HepG2 (cell line): ENCODE data around the gene ASH1L. TPM values are rescaled to one million over a fixed set of nuclear protein-coding genes. Genes with fewer than 3 reads are reported as not detected.

Experiments used
- AFF4 ChIP-seq: sonication (generic); formaldehyde crosslinking; IDR thresholded peaks from 2 replicates; pipeline ENCODE4 v1.4.0; 2020; ENCODE audit warnings: missing genetic modification reagents
- CSRNP1 ChIP-seq: sonication (generic); formaldehyde crosslinking; IDR thresholded peaks from 2 replicates; pipeline ENCODE4 v1.8.1; 2023; ENCODE audit warnings: mild to moderate bottlenecking, missing genetic modification reagents
- HNF1B ChIP-seq: sonication (generic); formaldehyde crosslinking; IDR thresholded peaks from 2 replicates; pipeline ENCODE4 v1.5.1; 2020; ENCODE audit warnings: mild to moderate bottlenecking, moderate library complexity, missing genetic modification reagents
- HNF4G ChIP-seq, 2 experiments: sonication (generic) in 1 of 2; formaldehyde crosslinking in 1 of 2; IDR thresholded peaks; 2 replicates each; pipeline versions ENCODE4 v1.4.0 to v1.6.1; 2011 to 2020; ENCODE audit warnings: borderline replicate concordance in 2 of 2, low read depth in 2 of 2, mild to moderate bottlenecking in 2 of 2, low read length in 1 of 2, missing genetic modification reagents in 1 of 2, moderate library complexity in 1 of 2
- ISX ChIP-seq: sonication (generic); formaldehyde crosslinking; conservative IDR thresholded peaks from 2 replicates; pipeline ENCODE4 v1.5.0; 2020; ENCODE audit warnings: missing genetic modification reagents
- KLF15 ChIP-seq: sonication (generic); formaldehyde crosslinking; IDR thresholded peaks from 2 replicates; pipeline ENCODE4 v1.8.1; 2023; ENCODE audit warnings: borderline replicate concordance, mild to moderate bottlenecking, inconsistent platforms, missing genetic modification reagents, mixed read lengths
- NCOA2 ChIP-seq: sonication (generic); formaldehyde crosslinking; IDR thresholded peaks from 2 replicates; pipeline ENCODE4 v1.8.0; 2022; ENCODE audit warnings: inconsistent platforms
- NFE2L2 ChIP-seq: fragments of 150-350 bp; IDR thresholded peaks from 2 replicates; pipeline ENCODE4 v1.6.1; 2014; ENCODE audit warnings: low read length
- PHF8 ChIP-seq: sonication (generic); formaldehyde crosslinking; IDR thresholded peaks from 2 replicates; pipeline ENCODE4 v1.5.0; 2020; ENCODE audit warnings: missing genetic modification reagents
- POGK ChIP-seq: sonication (generic); formaldehyde crosslinking; conservative IDR thresholded peaks from 2 replicates; pipeline ENCODE4 v1.8.0; 2022; ENCODE audit warnings: mild to moderate bottlenecking, moderate library complexity, missing genetic modification reagents
- SP140L ChIP-seq: sonication (generic); formaldehyde crosslinking; IDR thresholded peaks from 2 replicates; pipeline ENCODE4 v1.4.0; 2020; ENCODE audit warnings: missing genetic modification reagents, borderline replicate concordance
- ZNF432 ChIP-seq: sonication (generic); formaldehyde crosslinking; IDR thresholded peaks from 2 replicates; pipeline ENCODE4 v1.5.0; 2020; ENCODE audit warnings: missing genetic modification reagents, mild to moderate bottlenecking, borderline replicate concordance
- ZNF644 ChIP-seq: IDR thresholded peaks from 2 replicates; pipeline ENCODE4 v1.6.1; 2016; ENCODE audit warnings: low read depth
- ZNF720 ChIP-seq: sonication (generic); formaldehyde crosslinking; IDR thresholded peaks from 2 replicates; pipeline ENCODE4 v1.4.0; 2020; ENCODE audit warnings: missing genetic modification reagents
- polyA plus RNA-seq, 8 experiments: library from polyadenylated mRNA; depleted of rRNA in 3 of 8; stranded (reverse) in 7 of 8; unstranded in 1 of 8; fragments of >200 nt; fragmentation: Illumina TruSeq in 4 of 8; extraction: Trizol in 4 of 8; gene quantifications; 2 replicates each; pipeline versions ENCODE4 v1.2.1 to v1.2.3, GENCODE V29; 2011 to 2016; ENCODE audit warnings: low read depth in 4 of 8, missing spikeins in 1 of 8, mixed read lengths in 1 of 8; ENCODE audit not compliant: insufficient read depth in 1 of 8
- total RNA-seq, 5 experiments: library from RNA; depleted of rRNA; stranded (reverse); fragments of >200 nt; fragmentation: Illumina TruSeq; extraction: Trizol; gene quantifications; 2 replicates each; pipeline ENCODE4 v1.2.3, GENCODE V29; 2016; ENCODE audit warnings: low read depth in 1 of 5
- TF ChIP-seq, protein P1 (sequence below): sonication (generic); formaldehyde crosslinking; IDR thresholded peaks from 2 replicates; pipeline ENCODE4 v1.5.1; 2020; ENCODE audit warnings: missing genetic modification reagents, mild to moderate bottlenecking, borderline replicate concordance
- TF ChIP-seq, protein P2 (sequence below): IDR thresholded peaks from 2 replicates; pipeline ENCODE4 v1.6.1; 2012; ENCODE audit warnings: inconsistent platforms
- TF ChIP-seq, protein P3 (sequence below), 2 experiments: sonication (generic) in 1 of 2; formaldehyde crosslinking in 1 of 2; IDR thresholded peaks; 2 replicates each; pipeline versions ENCODE4 v1.4.0 to v1.6.1; 2018 to 2020; ENCODE audit warnings: missing genetic modification reagents in 2 of 2, borderline replicate concordance in 1 of 2, low read depth in 1 of 2, mild to moderate bottlenecking in 1 of 2, missing biosample characterization in 1 of 2

The ASH1L gene
- total and polyA plus RNA-seq, 2 of the 13 experiments (the other 11 are each of a cell fraction or from before 2014, with no cell fraction given), result 10.2 to 15.3 TPM

DNA sequence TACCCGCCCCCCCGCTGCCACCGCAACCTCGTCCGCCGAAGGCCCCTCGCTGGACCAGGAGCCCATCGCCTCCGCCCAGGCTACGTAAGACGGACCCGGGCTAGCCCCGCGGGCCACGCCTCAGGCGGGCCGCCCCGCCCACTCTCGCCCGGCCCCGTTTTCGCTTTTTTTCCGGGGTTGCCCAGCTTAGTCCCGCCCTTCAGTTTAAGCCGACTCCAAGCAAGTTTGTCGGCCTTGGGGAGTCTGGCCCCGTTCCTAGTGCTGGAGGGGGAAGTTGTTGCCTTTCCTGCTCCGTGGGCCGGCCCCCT, 238.9 kb downstream of the ASH1L start (continued):
- no peak for TF ChIP-seq ZNF720
- no peak for TF ChIP-seq NFE2L2
- no peak for TF ChIP-seq HNF4G (IDR thresholded peaks at IDR 0.05; ENCODE audit: borderline replicate concordance, low read depth, low read length)
- TF ChIP-seq HNF4G (CRISPR knock-in tag; IDR thresholded peaks at IDR 0.05; ENCODE audit: borderline replicate concordance, low read depth), result no peak
- no peak for TF ChIP-seq CSRNP1 (CRISPR knock-in tag)
- TF ChIP-seq, protein P1, sequence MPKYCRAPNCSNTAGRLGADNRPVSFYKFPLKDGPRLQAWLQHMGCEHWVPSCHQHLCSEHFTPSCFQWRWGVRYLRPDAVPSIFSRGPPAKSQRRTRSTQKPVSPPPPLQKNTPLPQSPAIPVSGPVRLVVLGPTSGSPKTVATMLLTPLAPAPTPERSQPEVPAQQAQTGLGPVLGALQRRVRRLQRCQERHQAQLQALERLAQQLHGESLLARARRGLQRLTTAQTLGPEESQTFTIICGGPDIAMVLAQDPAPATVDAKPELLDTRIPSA (CRISPR knock-in tag), result 0 out of 2 replicates have a peak, but pooled peaks have one; percentile 12
- no peak for TF ChIP-seq AFF4 (CRISPR knock-in tag)
- no peak for TF ChIP-seq NCOA2
- TF ChIP-seq ZNF644 (CRISPR knock-in tag), result no peak
- TF ChIP-seq, protein P2, sequence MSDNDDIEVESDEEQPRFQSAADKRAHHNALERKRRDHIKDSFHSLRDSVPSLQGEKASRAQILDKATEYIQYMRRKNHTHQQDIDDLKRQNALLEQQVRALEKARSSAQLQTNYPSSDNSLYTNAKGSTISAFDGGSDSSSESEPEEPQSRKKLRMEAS, result 0 out of 2 replicates have a peak, but pooled peaks have one; percentile 2
- no peak for TF ChIP-seq POGK (CRISPR knock-in tag)
- 0 out of 2 replicates have a peak, but pooled peaks have one; percentile 5 for TF ChIP-seq KLF15 (CRISPR knock-in tag)
- TF ChIP-seq ISX (CRISPR knock-in tag), result no peak
- TF ChIP-seq ZNF432 (CRISPR knock-in tag), result no peak
- TF ChIP-seq, protein P3, sequence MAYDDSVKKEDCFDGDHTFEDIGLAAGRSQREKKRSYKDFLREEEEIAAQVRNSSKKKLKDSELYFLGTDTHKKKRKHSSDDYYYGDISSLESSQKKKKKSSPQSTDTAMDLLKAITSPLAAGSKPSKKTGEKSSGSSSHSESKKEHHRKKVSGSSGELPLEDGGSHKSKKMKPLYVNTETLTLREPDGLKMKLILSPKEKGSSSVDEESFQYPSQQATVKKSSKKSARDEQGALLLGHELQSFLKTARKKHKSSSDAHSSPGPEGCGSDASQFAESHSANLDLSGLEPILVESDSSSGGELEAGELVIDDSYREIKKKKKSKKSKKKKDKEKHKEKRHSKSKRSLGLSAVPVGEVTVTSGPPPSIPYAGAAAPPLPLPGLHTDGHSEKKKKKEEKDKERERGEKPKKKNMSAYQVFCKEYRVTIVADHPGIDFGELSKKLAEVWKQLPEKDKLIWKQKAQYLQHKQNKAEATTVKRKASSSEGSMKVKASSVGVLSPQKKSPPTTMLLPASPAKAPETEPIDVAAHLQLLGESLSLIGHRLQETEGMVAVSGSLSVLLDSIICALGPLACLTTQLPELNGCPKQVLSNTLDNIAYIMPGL (CRISPR knock-in tag; IDR thresholded peaks at IDR 0.05; ENCODE audit: borderline replicate concordance in 1 of 2, low read depth in 1 of 2), result peak in 1 of 2 experiments; percentile 18; a peak in 1 of 4 replicates
- no peak for TF ChIP-seq HNF1B (CRISPR knock-in tag)
- TF ChIP-seq SP140L (CRISPR knock-in tag), result no peak
- TF ChIP-seq PHF8, result 0 out of 2 replicates have a peak, but pooled peaks have one; percentile 20
